Trophoblast cell (in vitro differentiated cells and primary cell): ENCODE results near the gene PDZD7.

Experiments
- DNase-seq, 2 donors: peaks; one replicate each; pipeline ENCODE4 v3.0.0-alpha.2; 2016
- H2AFZ ChIP-seq: 2 replicates; pipeline ENCODE4 v1.6.1; 2013; ENCODE audit warnings: low read length, moderate library complexity, mild to moderate bottlenecking; ENCODE audit not compliant: insufficient read depth, poor library complexity
- H2AK5ac ChIP-seq: 2 replicates; pipeline ENCODE4 v1.6.1; 2013; ENCODE audit warnings: mild to moderate bottlenecking, low read length
- H2BK120ac ChIP-seq: 2 replicates; pipeline ENCODE4 v1.6.1; 2013; ENCODE audit warnings: low read length, mild to moderate bottlenecking, moderate library complexity; ENCODE audit not compliant: insufficient read depth, poor library complexity
- H2BK12ac ChIP-seq: 2 replicates; pipeline ENCODE4 v1.6.1; 2013; ENCODE audit warnings: mild to moderate bottlenecking, low read length, moderate library complexity
- H2BK5ac ChIP-seq: 2 replicates; pipeline ENCODE4 v1.6.1; 2013; ENCODE audit warnings: low read length, low read depth, moderate library complexity, mild to moderate bottlenecking; ENCODE audit not compliant: poor library complexity
- H3K14ac ChIP-seq: 2 replicates; pipeline ENCODE4 v1.6.1; 2013; ENCODE audit warnings: mild to moderate bottlenecking, low read length
- H3K18ac ChIP-seq: 2 replicates; pipeline ENCODE4 v1.6.1; 2013; ENCODE audit warnings: mild to moderate bottlenecking, low read length
- H3K23ac ChIP-seq: 2 replicates; pipeline ENCODE4 v1.6.1; 2013; ENCODE audit warnings: low read length
- H3K27ac ChIP-seq: 2 replicates; pipeline ENCODE4 v1.5.1; 2013; ENCODE audit warnings: low read depth, mild to moderate bottlenecking, inconsistent platforms, low read length, moderate library complexity
- H3K27me3 ChIP-seq: 2 replicates; pipeline ENCODE4 v1.6.1; 2013; ENCODE audit warnings: inconsistent platforms, mild to moderate bottlenecking, low read length, moderate library complexity; ENCODE audit not compliant: insufficient read depth
- H3K36me3 ChIP-seq, 2 experiments: 1 replicate in 1 of 2; 2 replicates in 1 of 2; pipeline ENCODE4 v1.6.1; 2013; ENCODE audit warnings: low read length in 2 of 2, mild to moderate bottlenecking in 2 of 2, moderate library complexity in 1 of 2; ENCODE audit not compliant: insufficient read depth in 2 of 2, control insufficient read depth in 1 of 2
- H3K4ac ChIP-seq: 2 replicates; pipeline ENCODE4 v1.6.1; 2013; ENCODE audit warnings: low read depth, mild to moderate bottlenecking, low read length, moderate library complexity
- H3K4me1 ChIP-seq, 2 experiments: 1 replicate in 1 of 2; 2 replicates in 1 of 2; pipeline ENCODE4 v1.6.1; 2013; ENCODE audit warnings: low read length in 2 of 2, mild to moderate bottlenecking in 2 of 2, moderate library complexity in 1 of 2; ENCODE audit not compliant: insufficient read depth in 2 of 2, control insufficient read depth in 1 of 2
- H3K4me2 ChIP-seq: 2 replicates; pipeline ENCODE4 v1.6.1; 2013; ENCODE audit warnings: inconsistent platforms, mild to moderate bottlenecking, low read length, moderate library complexity
- H3K4me3 ChIP-seq: 2 replicates; pipeline ENCODE4 v1.5.1; 2013; ENCODE audit warnings: mild to moderate bottlenecking, low read depth, low read length, inconsistent platforms
- H3K79me1 ChIP-seq: one replicate; pipeline ENCODE4 v1.6.1; 2013; ENCODE audit warnings: low read length
- H3K79me2 ChIP-seq: 2 replicates; pipeline ENCODE4 v1.6.1; 2013; ENCODE audit warnings: low read length, mild to moderate bottlenecking; ENCODE audit not compliant: control insufficient read depth, insufficient read depth, poor library complexity
- H3K9ac ChIP-seq: 2 replicates; pipeline ENCODE4 v1.6.1; 2013; ENCODE audit warnings: mild to moderate bottlenecking, low read length
- H3K9me3 ChIP-seq: 2 replicates; pipeline ENCODE4 v1.6.1; 2013; ENCODE audit warnings: low read depth, mild to moderate bottlenecking, control low read depth, inconsistent platforms, low read length; ENCODE audit not compliant: insufficient read depth
- H4K12ac ChIP-seq: 2 replicates; pipeline ENCODE4 v1.6.1; 2013; ENCODE audit warnings: low read depth, mild to moderate bottlenecking, low read length, moderate library complexity
- H4K8ac ChIP-seq: 2 replicates; pipeline ENCODE4 v1.6.1; 2013; ENCODE audit warnings: low read depth, mild to moderate bottlenecking, low read length, moderate library complexity
- H4K91ac ChIP-seq: one replicate; pipeline ENCODE4 v1.6.1; 2013; ENCODE audit warnings: low read depth, mild to moderate bottlenecking, low read length, moderate library complexity
- WGBS: extraction: QIAGEN DNeasy Blood & Tissue Kit; methylation state at CpG from one replicate; pipeline ENCODE4 v1.1.7; 2013; ENCODE audit warnings: missing lambda C conversion rate; ENCODE audit not compliant: insufficient read length, insufficient coverage; ENCODE audit errors: extremely low coverage; 5-methylcytosine and 5-hydroxymethylcytosine counted together

Gene PDZD7

GRCh38 chr10:101060036-101060950 lies 29.4 kb upstream of the PDZD7 start:
- Histone ChIP-seq H3K4ac (peak overlapping the region; percentile 99), H3K36me3 (peaks cover 0 to 3% of the 10 kb centered on the region in 2 experiments), H3K23ac (no peak overlapping the region), H2BK12ac (peak overlapping the region; percentile 97), H3K4me2 (peak overlapping the region; percentile 99), H3K27ac (peak overlapping the region; percentile 99), H3K27me3 (peaks cover 26% of the 10 kb centered on the region), H2BK5ac (peak overlapping the region; percentile 100), H4K12ac (peak overlapping the region; percentile 100), H4K91ac (peak overlapping the region; percentile 100), H3K9ac (peak overlapping the region; percentile 100), H3K14ac (peak overlapping the region; percentile 100), H2BK120ac (peak overlapping the region; percentile 100), H3K79me2 (peaks cover 8% of the 10 kb centered on the region), H4K8ac (peak overlapping the region; percentile 100), H3K4me3 (peak overlapping the region; percentile 89), H3K4me1 (peaks cover 22% of the 10 kb centered on the region in 2 experiments), H3K79me1 (peaks cover 14% of the 10 kb centered on the region), H2AK5ac (no peak overlapping the region), H3K9me3 (peaks cover 3% of the 10 kb centered on the region), H2AFZ (peak overlapping the region; percentile 100), H3K18ac (peak overlapping the region; percentile 100)
- peak; percentile 97 to 100 for DNase-seq
- no CpG with 5 or more reads among the region's 37 CpGs for WGBS

- DNase-seq, result no peak
- peaks cover 0 to 3% of the 10 kb centered on the region in 2 experiments for H3K36me3 ChIP-seq
- H3K9ac ChIP-seq, result no peak overlapping the region
- no peak overlapping the region for H3K4me2 ChIP-seq
- peaks cover 3 to 5% of the 10 kb centered on the region in 2 experiments for H3K4me1 ChIP-seq
- H3K9me3 ChIP-seq, result peaks cover 3% of the 10 kb centered on the region
- H3K23ac ChIP-seq, result no peak overlapping the region
- H2BK120ac ChIP-seq, result no peak overlapping the region
- H4K12ac ChIP-seq, result no peak overlapping the region
- H4K8ac ChIP-seq, result no peak overlapping the region
- H2AK5ac ChIP-seq, result no peak overlapping the region
- no peak overlapping the region for H2BK5ac ChIP-seq
- no peaks in the 10 kb centered on the region for H3K27me3 ChIP-seq
- no peak overlapping the region for H4K91ac ChIP-seq
- no peak overlapping the region for H2AFZ ChIP-seq
- peaks cover 7% of the 10 kb centered on the region for H3K79me2 ChIP-seq
- H3K4me3 ChIP-seq, result no peak overlapping the region
- no peak overlapping the region for H3K4ac ChIP-seq
- H3K14ac ChIP-seq, result no peak overlapping the region
- no peak overlapping the region for H3K27ac ChIP-seq
- WGBS, result no CpG with 5 or more reads among the region's 4 CpGs
- no peak overlapping the region for H2BK12ac ChIP-seq
- H3K18ac ChIP-seq, result no peak overlapping the region
- peaks cover 13% of the 10 kb centered on the region for H3K79me1 ChIP-seq
Observed at GRCh38 chr10:101056365-101057151, 25.6 kb upstream of the PDZD7 start.

GRCh38 chr10:101055411-101055810 lies 24.5 kb upstream of the PDZD7 start:
- H3K4me3 ChIP-seq, result no peak overlapping the region
- no CpG with 5 or more reads among the region's 4 CpGs for WGBS
- H3K79me1 ChIP-seq, result peaks cover 4% of the 10 kb centered on the region
- H3K36me3 ChIP-seq, result peaks cover 0 to 3% of the 10 kb centered on the region in 2 experiments
- no peak overlapping the region for H2AFZ ChIP-seq
- H3K4ac ChIP-seq, result no peak overlapping the region
- H3K18ac ChIP-seq, result no peak overlapping the region
- H4K12ac ChIP-seq, result no peak overlapping the region
- no peak overlapping the region for H2BK5ac ChIP-seq
- H3K4me1 ChIP-seq, result peaks cover under 1 to 2% of the 10 kb centered on the region in 2 experiments
- H2BK12ac ChIP-seq, result no peak overlapping the region
- H3K9ac ChIP-seq, result no peak overlapping the region
- H4K8ac ChIP-seq, result no peak overlapping the region
- DNase-seq, result no peak
- no peaks in the 10 kb centered on the region for H3K79me2 ChIP-seq
- peaks cover under 1% of the 10 kb centered on the region for H3K27me3 ChIP-seq
- no peak overlapping the region for H3K4me2 ChIP-seq
- H3K23ac ChIP-seq, result no peak overlapping the region
- H3K27ac ChIP-seq, result no peak overlapping the region
- no peak overlapping the region for H2AK5ac ChIP-seq
- H4K91ac ChIP-seq, result no peak overlapping the region
- H3K14ac ChIP-seq, result no peak overlapping the region
- H2BK120ac ChIP-seq, result no peak overlapping the region
- H3K9me3 ChIP-seq, result no peaks in the 10 kb centered on the region

GRCh38 chr10:101054876-101055275 lies 23.9 kb upstream of the PDZD7 start:
- H3K9ac ChIP-seq, result no peak overlapping the region
- no CpG with 5 or more reads among the region's 5 CpGs for WGBS
- H4K12ac ChIP-seq, result no peak overlapping the region

More at GRCh38 chr10:101054876-101055275, 23.9 kb upstream of the PDZD7 start:
- H2BK120ac ChIP-seq, result no peak overlapping the region
- no peak for DNase-seq
- no peak overlapping the region for H3K27ac ChIP-seq
- H3K9me3 ChIP-seq, result no peaks in the 10 kb centered on the region
- H3K79me1 ChIP-seq, result no peaks in the 10 kb centered on the region
- no peak overlapping the region for H3K4ac ChIP-seq
- H3K79me2 ChIP-seq, result no peaks in the 10 kb centered on the region
- no peak overlapping the region for H2AFZ ChIP-seq
- no peak overlapping the region for H4K8ac ChIP-seq
- peaks cover 0 to 3% of the 10 kb centered on the region in 2 experiments for H3K36me3 ChIP-seq
- H3K18ac ChIP-seq, result no peak overlapping the region
- peaks cover 2 to 5% of the 10 kb centered on the region in 2 experiments for H3K4me1 ChIP-seq
- H3K4me3 ChIP-seq, result no peak overlapping the region
- H3K27me3 ChIP-seq, result peaks cover 5% of the 10 kb centered on the region
- no peak overlapping the region for H3K23ac ChIP-seq
- H2AK5ac ChIP-seq, result no peak overlapping the region
- H3K14ac ChIP-seq, result no peak overlapping the region
- no peak overlapping the region for H2BK12ac ChIP-seq
- no peak overlapping the region for H4K91ac ChIP-seq
- H2BK5ac ChIP-seq, result no peak overlapping the region
- H3K4me2 ChIP-seq, result no peak overlapping the region
